OCI-LY7 (cell line): ENCODE results near the gene C2orf49.

Experiments used
- CTCF ChIP-seq: fragments of 200-600 bp; sonication (generic); conservative IDR thresholded peaks from 2 replicates; pipeline ENCODE4 v1.5.1; 2014; ENCODE audit warnings: mild to moderate bottlenecking, antibody characterized with exemption, low read length, moderate library complexity, mixed read lengths
- EZH2phosphoT487 ChIP-seq: fragments of 200-600 bp; sonication (generic); IDR thresholded peaks from 2 replicates; pipeline ENCODE4 v1.6.1; 2018; ENCODE audit warnings: low read depth, borderline replicate concordance, mild to moderate bottlenecking, mixed run types, antibody characterized with exemption, low read length, moderate library complexity, mixed read lengths

- TF ChIP-seq CTCF = no peak
- TF ChIP-seq EZH2phosphoT487 = no peak
These were observed 34.5 kb downstream of the C2orf49 start for GRCh38 chr2:105371810-105372209.
